A549 (cell line): ENCODE data around the gene SAPCD1. TPM values are rescaled to one million over a fixed set of nuclear protein-coding genes. Genes with fewer than 3 reads are reported as not detected.
A peak's percentile ranks its signal among the peaks of the same experiment; 100 is the strongest.
"Not testable (repeated sequence)": the region's sequence is repeated elsewhere in the genome, so short reads cannot be mapped to it uniquely, and the experiment has no call there.

Source experiments
- ATAC-seq, 2 experiments: fragments of 200-7000 bp in 1 of 2; fragments of >200 bp in 1 of 2; cut with Nextera tagmentation in 1 of 2; cut with Tn5 transposase in 1 of 2; 3 replicates each; pipeline versions ENCODE4 v1.8.0 to v1.9.1; 2018 to 2020; ENCODE audit warnings: mild to moderate bottlenecking in 1 of 2, moderate library complexity in 1 of 2
- CTCF ChIA-PET: fragments of 300-600 bp; sonication (Branson Sonifier 250); formaldehyde crosslinking; extraction: SDS; loops from one replicate; lab custom pipeline; 2021; ENCODE audit warnings: antibody characterized with exemption, inconsistent platforms; lab: Yijun Ruan, JAX
- POLR2A ChIA-PET: fragments of 350-600 bp; formaldehyde crosslinking; extraction: SDS; loops from one replicate; lab custom pipeline; 2021; ENCODE audit warnings: antibody characterized with exemption, inconsistent platforms; lab: Yijun Ruan, JAX
- DNase-seq, 2 experiments: peaks; one replicate each; pipeline versions ENCODE4 v3.0.0 to v3.0.0-alpha.2; 2011 to 2016; ENCODE audit warnings: low read depth in 1 of 2, low spot score in 1 of 2
- FAIRE-seq: peaks from 2 replicates; lab custom pipeline; 2011; peaks lifted over from hg19 to GRCh38; lab: Jason Lieb, UNC
- H3K27ac ChIP-seq, 2 experiments: fragments of >200 bp; sonication (Bioruptor Twin); formaldehyde crosslinking; 3 replicates each; pipeline ENCODE4 v1.5.1; 2016 to 2017
- H3K4me1 ChIP-seq: fragments of >200 bp; sonication (Bioruptor Twin); formaldehyde crosslinking; 3 replicates; pipeline ENCODE4 v1.6.1; 2016
- H3K4me2 ChIP-seq: fragments of >200 bp; sonication (Bioruptor Twin); formaldehyde crosslinking; 3 replicates; pipeline ENCODE4 v1.6.1; 2016
- H3K4me3 ChIP-seq: fragments of >200 bp; sonication (Bioruptor Twin); formaldehyde crosslinking; 3 replicates; pipeline ENCODE4 v1.5.1; 2016
- H3K9me3 ChIP-seq: fragments of >200 bp; sonication (Bioruptor Twin); formaldehyde crosslinking; 3 replicates; pipeline ENCODE4 v1.6.1; 2016
- BCL3 ChIP-seq: fragments of >200 bp; sonication (Bioruptor Twin); formaldehyde crosslinking; IDR thresholded peaks from 3 replicates; pipeline ENCODE4 v1.6.1; 2016
- BHLHE40 ChIP-seq: IDR thresholded peaks from 2 replicates; pipeline ENCODE4 v1.6.1; 2012; ENCODE audit warnings: low read depth, low read length, inconsistent platforms
- CHD2 ChIP-seq: fragments of 150-350 bp; IDR thresholded peaks from 2 replicates; pipeline ENCODE4 v1.6.1; 2014; ENCODE audit warnings: low read length; ENCODE audit not compliant: partially characterized antibody
- CTCF ChIP-seq: fragments of >200 bp; sonication (Bioruptor Twin); formaldehyde crosslinking; IDR thresholded peaks from 3 replicates; pipeline ENCODE4 v1.5.1; 2016
- EHF ChIP-seq: fragments of 250-450 bp; sonication (Bioruptor Pico); IDR thresholded peaks from 2 replicates; pipeline ENCODE4 v1.5.0; 2020; ENCODE audit warnings: mild to moderate bottlenecking
- EP300 ChIP-seq, 2 experiments: fragments of >200 bp; sonication (Bioruptor Twin); formaldehyde crosslinking; IDR thresholded peaks; 2 replicates in 1 of 2; 3 replicates in 1 of 2; pipeline ENCODE4 v1.6.1; 2016 to 2017
- FOSB ChIP-seq: fragments of 250-450 bp; sonication (Bioruptor Pico); IDR thresholded peaks from 2 replicates; pipeline ENCODE4 v1.5.0; 2020; ENCODE audit warnings: mild to moderate bottlenecking, moderate library complexity
- FOXS1 ChIP-seq: fragments of 250-450 bp; sonication (Bioruptor Pico); IDR thresholded peaks from 2 replicates; pipeline ENCODE4 v1.5.0; 2020; ENCODE audit warnings: mild to moderate bottlenecking, moderate library complexity
- GATA3 ChIP-seq: IDR thresholded peaks from 2 replicates; pipeline ENCODE4 v1.6.1; 2012; ENCODE audit warnings: borderline replicate concordance
- JUNB ChIP-seq: fragments of >200 bp; sonication (Bioruptor Twin); formaldehyde crosslinking; IDR thresholded peaks from 2 replicates; pipeline ENCODE4 v1.6.1; 2016
- MAFK ChIP-seq: fragments of 450-650 bp; IDR thresholded peaks from 2 replicates; pipeline ENCODE4 v1.6.1; 2014; ENCODE audit not compliant: partially characterized antibody
- MAX ChIP-seq: IDR thresholded peaks from 2 replicates; pipeline ENCODE4 v1.6.1; 2012
- MAZ ChIP-seq: fragments of 150-350 bp; IDR thresholded peaks from 2 replicates; pipeline ENCODE4 v1.6.1; 2014; ENCODE audit warnings: antibody characterized with exemption, low read depth, low read length, borderline replicate concordance
- NFE2L2 ChIP-seq: fragments of 150-350 bp; conservative IDR thresholded peaks from 2 replicates; pipeline ENCODE4 v1.6.1; 2014; ENCODE audit warnings: low read length
- RCOR1 ChIP-seq: fragments of 150-350 bp; IDR thresholded peaks from 2 replicates; pipeline ENCODE4 v1.6.1; 2014; ENCODE audit warnings: antibody characterized with exemption, low read length, low read depth
- RNF2 ChIP-seq: fragments of 200-600 bp; sonication (generic); IDR thresholded peaks from 2 replicates; pipeline ENCODE4 v1.6.1; 2016; ENCODE audit warnings: low read depth, mild to moderate bottlenecking, antibody characterized with exemption, moderate library complexity, borderline replicate concordance
- SMC3 ChIP-seq: fragments of >200 bp; sonication (Bioruptor Twin); formaldehyde crosslinking; IDR thresholded peaks from 3 replicates; pipeline ENCODE4 v1.6.1; 2018; ENCODE audit warnings: inconsistent platforms
- SREBF2 ChIP-seq: fragments of 450-650 bp; IDR thresholded peaks from 2 replicates; pipeline ENCODE4 v1.6.1; 2014; ENCODE audit warnings: mild to moderate bottlenecking, moderate library complexity
- TFCP2L1 ChIP-seq: fragments of 250-450 bp; sonication (Bioruptor Pico); IDR thresholded peaks from 2 replicates; pipeline ENCODE4 v1.5.0; 2021; ENCODE audit warnings: mild to moderate bottlenecking
- TP53 ChIP-seq: fragments of 250-450 bp; sonication (Bioruptor Pico); IDR thresholded peaks from 2 replicates; pipeline ENCODE4 v1.5.0; 2021; ENCODE audit warnings: mild to moderate bottlenecking, moderate library complexity
- ZC3H11A ChIP-seq: fragments of 450-650 bp; IDR thresholded peaks from 2 replicates; pipeline ENCODE4 v1.6.1; 2014; ENCODE audit warnings: antibody characterized with exemption, mild to moderate bottlenecking
- ZSCAN20 ChIP-seq: fragments of 250-450 bp; sonication (Bioruptor Pico); IDR thresholded peaks from 2 replicates; pipeline ENCODE4 v1.8.0; 2022; ENCODE audit warnings: mild to moderate bottlenecking, moderate library complexity
- WGBS: methylation state at CpG from one replicate; pipeline ENCODE4 v1.1.6; 2017; ENCODE audit errors: missing lambda C conversion rate; 5-methylcytosine and 5-hydroxymethylcytosine counted together
- polyA plus RNA-seq, 4 experiments: library from polyadenylated mRNA; depleted of rRNA in 3 of 4; stranded (reverse); fragments of >200 nt; fragmentation: RNase III in 1 of 4; extraction: RNeasy Plus Mini Kit Qiagen cat#74134 plus additional on column Dnase treatment in 1 of 4; gene quantifications; 2 replicates in 3 of 4; 3 replicates in 1 of 4; pipeline ENCODE4 v1.2.3, GENCODE V29; 2011 to 2017
- TF ChIP-seq, protein P1 (sequence below): fragments of 450-650 bp; IDR thresholded peaks from 2 replicates; pipeline ENCODE4 v1.6.1; 2014; ENCODE audit warnings: antibody characterized with exemption

SAPCD1 gene
- polyA plus RNA-seq, 2 of the 4 experiments (the other 2 are of a cell fraction), result 5.8 to 6.9 TPM

- TF ChIP-seq, protein P1, sequence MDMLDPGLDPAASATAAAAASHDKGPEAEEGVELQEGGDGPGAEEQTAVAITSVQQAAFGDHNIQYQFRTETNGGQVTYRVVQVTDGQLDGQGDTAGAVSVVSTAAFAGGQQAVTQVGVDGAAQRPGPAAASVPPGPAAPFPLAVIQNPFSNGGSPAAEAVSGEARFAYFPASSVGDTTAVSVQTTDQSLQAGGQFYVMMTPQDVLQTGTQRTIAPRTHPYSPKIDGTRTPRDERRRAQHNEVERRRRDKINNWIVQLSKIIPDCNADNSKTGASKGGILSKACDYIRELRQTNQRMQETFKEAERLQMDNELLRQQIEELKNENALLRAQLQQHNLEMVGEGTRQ, result no peak
- TF ChIP-seq MAZ, result no peak
- no peak for TF ChIP-seq TP53 (CRISPR knock-in tag)
- peak; percentile 68 for TF ChIP-seq MAX
- TF ChIP-seq CHD2, result no peak
- TF ChIP-seq ZC3H11A, result no peak
- no peak for TF ChIP-seq GATA3
- no peak for TF ChIP-seq BHLHE40
- TF ChIP-seq ZSCAN20 (CRISPR knock-in tag), result no peak
- no peak for TF ChIP-seq EP300 (IDR thresholded peaks at IDR 0.05)
- no peak for TF ChIP-seq EHF (CRISPR knock-in tag)
- TF ChIP-seq RNF2, result no peak
- TF ChIP-seq SREBF2, result no peak
- no peak for TF ChIP-seq MAFK
- no peak for TF ChIP-seq FOXS1 (CRISPR knock-in tag)
- 0 out of 3 replicates have a peak, but pooled peaks have one; percentile 68 for TF ChIP-seq BCL3
- TF ChIP-seq TFCP2L1 (CRISPR knock-in tag), result no peak
- TF ChIP-seq CTCF, result peak; percentile 31
- TF ChIP-seq JUNB, result no peak
- no peak for TF ChIP-seq RCOR1
- TF ChIP-seq SMC3, result no peak
- no peak for TF ChIP-seq FOSB
- no peak for TF ChIP-seq NFE2L2
These were observed 44.2 kb downstream of the SAPCD1 start, which contains the start of gene LSM2 (continued) for GRCh38 chr6:31806470-31807272.

- DNase-seq, POLR2A ChIA-PET, ATAC-seq, H3K4me3 ChIP-seq, FAIRE-seq, H3K9me3 ChIP-seq, H3K27ac ChIP-seq, H3K4me2 ChIP-seq: not testable (repeated sequence)
- peaks cover 17% of the 10 kb centered on the region for H3K4me1 ChIP-seq
- CTCF ChIA-PET, result interaction anchor here (1.1 to 2.1 kb wide), 3 partner anchors 9 to 21 kb away, joined by 3 to 8 read pairs (median 5); partner anchors contain the start of gene VARS1
- WGBS, result 85% methylated on average over 9 of the region's 10 CpGs
These were observed 46.1 kb downstream of the SAPCD1 start for GRCh38 chr6:31808599-31808998.
